HCEC 1CT (cell line): ENCODE data around the gene LRP2.

ENCODE experiments used
- DNase-seq: peaks from one replicate; pipeline ENCODE4 v3.0.0-alpha.2; 2017

Gene LRP2

DNA sequence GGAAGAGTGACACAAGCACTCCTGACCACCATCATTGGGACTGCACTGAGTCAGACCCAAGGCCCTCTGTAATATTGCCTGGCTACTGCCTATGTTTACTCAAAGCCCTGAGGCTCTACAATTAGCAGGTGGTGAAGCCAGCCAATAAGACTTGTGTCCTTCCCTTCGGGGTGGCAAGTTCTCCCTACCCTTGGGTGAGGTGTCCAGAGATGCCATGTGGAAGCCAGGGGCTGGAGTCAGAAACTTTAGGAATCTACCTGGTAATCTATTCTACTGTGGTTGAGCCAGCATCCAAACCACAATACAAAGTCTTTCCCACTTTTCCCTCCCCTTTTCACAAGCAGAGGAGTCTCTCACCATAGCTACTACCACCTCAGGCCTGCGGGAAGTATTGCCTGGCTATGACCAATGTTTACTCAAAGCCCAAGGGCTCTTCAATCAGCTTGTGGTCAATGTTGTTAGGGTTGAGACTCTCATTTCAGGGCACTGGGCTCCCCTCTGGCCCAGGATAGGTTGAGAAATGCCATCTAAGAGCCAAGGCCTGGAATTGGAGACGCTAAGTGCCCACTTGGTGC, 275.4 kb downstream of the LRP2 start:
- DNase-seq: no peak

DNA sequence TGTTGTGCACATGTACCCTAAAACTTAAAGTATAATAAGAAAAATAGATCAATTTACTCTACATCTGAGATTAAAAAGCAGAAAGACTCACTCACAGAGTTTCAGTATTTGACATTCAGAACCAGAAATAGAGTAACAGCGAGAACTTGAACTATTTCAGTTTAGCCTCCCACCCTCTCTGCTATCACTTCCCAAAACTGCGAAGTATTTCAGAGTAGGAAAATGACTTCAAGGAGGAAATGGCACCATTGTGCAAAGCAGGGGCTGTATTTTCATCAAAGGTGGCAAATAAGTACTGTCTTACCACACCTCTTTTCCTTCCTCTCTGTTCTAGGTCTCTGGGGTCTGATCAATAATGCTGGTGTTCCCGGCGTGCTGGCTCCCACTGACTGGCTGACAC, 279.3 kb downstream of the LRP2 start:
- no peak for DNase-seq

DNA sequence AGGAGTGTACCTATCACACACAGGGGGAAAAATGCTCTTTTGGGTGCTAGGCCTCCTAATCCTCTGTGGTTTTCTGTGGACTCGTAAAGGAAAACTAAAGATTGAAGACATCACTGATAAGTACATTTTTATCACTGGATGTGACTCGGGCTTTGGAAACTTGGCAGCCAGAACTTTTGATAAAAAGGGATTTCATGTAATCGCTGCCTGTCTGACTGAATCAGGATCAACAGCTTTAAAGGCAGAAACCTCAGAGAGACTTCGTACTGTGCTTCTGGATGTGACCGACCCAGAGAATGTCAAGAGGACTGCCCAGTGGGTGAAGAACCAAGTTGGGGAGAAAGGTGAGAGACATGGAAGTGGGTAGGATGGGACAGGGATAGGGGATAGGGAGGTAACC, 280.8 kb downstream of the LRP2 start:
- DNase-seq: no peak

DNA sequence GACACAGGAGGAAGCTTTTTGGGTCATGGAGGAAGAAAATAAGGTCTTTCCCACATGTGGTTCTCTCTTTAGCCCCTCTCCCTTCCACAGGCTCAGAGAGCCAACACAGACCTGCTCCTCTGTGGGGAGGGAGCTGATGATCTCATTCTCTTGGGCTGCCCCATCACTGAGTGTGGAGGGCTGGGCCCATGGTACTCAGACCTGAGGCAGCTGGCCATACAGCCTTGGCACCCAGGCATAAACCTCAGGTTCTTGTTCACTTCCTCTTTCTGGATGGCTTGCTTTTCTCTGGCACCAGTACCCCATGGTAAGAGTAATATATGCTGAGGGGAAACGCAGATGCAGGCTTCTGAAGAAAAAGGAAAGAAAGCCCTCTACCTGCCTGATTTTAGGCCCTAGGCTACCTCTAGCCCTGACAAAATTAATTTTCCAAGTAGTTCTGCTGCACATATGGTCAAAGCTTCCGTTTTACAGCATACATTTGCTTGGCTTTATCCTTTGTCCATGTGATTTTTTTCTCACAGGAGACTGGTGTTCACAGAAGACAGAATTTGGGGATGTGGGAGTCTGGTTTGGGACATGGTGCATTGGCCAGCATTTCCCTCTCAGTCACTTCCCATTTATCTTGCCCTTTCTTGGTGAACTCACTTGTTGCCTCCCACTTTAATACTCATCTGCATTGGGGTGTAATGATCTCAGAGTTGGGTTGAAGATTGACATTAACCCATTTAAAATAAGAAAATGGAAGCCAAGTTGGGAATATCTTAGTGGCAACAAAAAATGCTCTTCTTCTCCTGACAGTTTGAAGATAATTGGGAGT, 281.9 kb downstream of the LRP2 start:
- no peak for DNase-seq

DNA sequence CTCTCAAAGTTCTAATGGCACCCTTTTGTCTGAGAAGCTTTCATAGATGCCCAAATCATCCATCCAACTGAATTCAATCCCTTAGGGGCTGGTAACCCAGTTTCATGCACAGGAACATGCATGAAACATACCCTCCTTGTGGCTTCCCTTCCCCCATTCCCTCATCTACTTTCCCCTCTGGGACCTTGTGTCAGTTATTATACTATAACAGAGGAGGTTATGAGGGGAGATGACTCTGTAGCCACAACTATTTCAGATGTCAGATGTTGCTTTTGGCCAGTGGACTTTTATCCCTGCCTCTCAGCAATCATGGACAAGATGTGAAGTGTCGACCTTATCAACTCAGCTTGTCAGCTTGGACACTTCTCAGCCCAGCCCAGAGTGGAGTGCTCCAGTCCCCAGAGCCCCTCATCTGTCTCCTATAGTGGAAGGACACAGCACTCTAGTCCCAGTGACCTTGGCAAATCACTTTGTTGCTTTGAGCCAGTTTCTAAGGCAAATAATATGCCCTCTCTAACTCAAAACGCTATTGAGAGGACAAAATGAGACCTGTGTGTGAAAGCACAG, 284.6 kb downstream of the LRP2 start:
- DNase-seq: no peak
